CD4-positive, alpha-beta T cell (primary cell): ENCODE measurements around the gene ZNF385B. TPM values are rescaled to one million over a fixed set of nuclear protein-coding genes. Genes with fewer than 3 reads are reported as not detected.

Experiments
- ATAC-seq: fragments of 200-7000 bp; cut with Tn5 transposase; one replicate; pipeline ENCODE4 v1.10.0; 2022; ENCODE audit warnings: mild to moderate bottlenecking; ENCODE audit not compliant: poor library complexity
- CTCF ChIA-PET: fragments of 350-600 bp; sonication (Branson Sonifier 250); formaldehyde crosslinking; loops from one replicate; lab custom pipeline; 2021; ENCODE audit warnings: antibody characterized with exemption, inconsistent platforms; lab: Charles Lee
- POLR2A ChIA-PET: fragments of 350-600 bp; sonication (Branson Sonifier 250); formaldehyde crosslinking; loops from one replicate; lab custom pipeline; 2021; ENCODE audit warnings: antibody characterized with exemption, inconsistent platforms; lab: Charles Lee
- DNase-seq, 14 experiments: peaks; one replicate each; pipeline ENCODE4 v3.0.0-alpha.2; 2013 to 2020; ENCODE audit warnings: mixed read lengths in 2 of 14
- H3K27ac ChIP-seq, 2 donors: one replicate each; pipeline versions ENCODE4 v1.5.1 to v1.7.0; 2013; ENCODE audit warnings: low read length in 2 of 2, low read depth in 1 of 2, mild to moderate bottlenecking in 1 of 2
- H3K27me3 ChIP-seq, 2 experiments: 1 replicate in 1 of 2; 2 replicates in 1 of 2; pipeline versions ENCODE4 v1.6.1 to v1.7.0; 2013; ENCODE audit warnings: low read length in 2 of 2, control low read depth in 1 of 2, mild to moderate bottlenecking in 1 of 2, moderate library complexity in 1 of 2; ENCODE audit not compliant: insufficient read depth in 2 of 2, control insufficient read depth in 1 of 2
- H3K36me3 ChIP-seq: one replicate; pipeline ENCODE4 v1.6.1; 2013; ENCODE audit warnings: low read length, control low read depth; ENCODE audit not compliant: insufficient read depth
- H3K4me1 ChIP-seq: one replicate; pipeline ENCODE4 v1.6.1; 2013; ENCODE audit warnings: low read length, control low read depth; ENCODE audit not compliant: insufficient read depth
- H3K4me3 ChIP-seq: one replicate; pipeline ENCODE4 v1.5.1; 2013; ENCODE audit warnings: mild to moderate bottlenecking, low read length, moderate library complexity
- H3K9me3 ChIP-seq, 2 experiments: 1 replicate in 1 of 2; 2 replicates in 1 of 2; pipeline versions ENCODE4 v1.6.1 to v1.7.0; 2013; ENCODE audit warnings: low read length in 2 of 2, mild to moderate bottlenecking in 2 of 2, control low read depth in 1 of 2, moderate library complexity in 1 of 2; ENCODE audit not compliant: control insufficient read depth in 1 of 2, insufficient read depth in 1 of 2
- H3K27ac Mint-ChIP-seq: one replicate; pipeline ENCODE4 v1.8.0; 2020; ENCODE audit warnings: mixed read lengths
- H3K27me3 Mint-ChIP-seq: one replicate; pipeline ENCODE4 v1.8.0; 2021; ENCODE audit warnings: mixed read lengths
- H3K36me3 Mint-ChIP-seq: one replicate; pipeline ENCODE4 v1.8.0; 2021; ENCODE audit warnings: low read depth, mixed read lengths
- H3K4me1 Mint-ChIP-seq: one replicate; pipeline ENCODE4 v1.8.0; 2021; ENCODE audit warnings: low read depth, mixed read lengths
- H3K4me3 Mint-ChIP-seq: one replicate; pipeline ENCODE4 v1.8.0; 2020; ENCODE audit warnings: mild to moderate bottlenecking, mixed read lengths
- H3K9me3 Mint-ChIP-seq: one replicate; pipeline ENCODE4 v1.8.0; 2020; ENCODE audit warnings: mixed read lengths
- CTCF ChIP-seq: fragments of 200-600 bp; IDR thresholded peaks from one replicate; pipeline ENCODE4 v1.8.0; 2022; ENCODE audit warnings: antibody characterized with exemption, mild to moderate bottlenecking
- intact Hi-C, 2 experiments: fragments of 100-400 bp; cut with DNase I in 1 of 2; cut with micrococcal nuclease in 1 of 2; formaldehyde crosslinking; loops; one replicate each; pipeline versions ENCODE4 v1.15.1 to v1.9.0; 2023 to 2025; cut with DNase I, micrococcal nuclease
- total RNA-seq, 174 experiments: library from RNA in 2 of 174; stranded (reverse) in 2 of 174; gene quantifications; one replicate each; pipeline ENCODE4 v1.2.3 and lab custom pipeline; 2021 to 2026

The ZNF385B gene
- total RNA-seq, 2 experiments from 2014 or later: not detected

GRCh38 chr2:179854891-179855290 lies 6.5 kb downstream of the ZNF385B start:
- TF ChIP-seq CTCF: no peak
- Mint-ChIP-seq H3K36me3 (no peaks in the 10 kb centered on the region), H3K27ac (no peak overlapping the region), H3K4me3 (no peak overlapping the region), H3K9me3 (no peaks in the 10 kb centered on the region), H3K4me1 (no peaks in the 10 kb centered on the region), H3K27me3 (peaks cover 51% of the 10 kb centered on the region)
- no peaks in the 10 kb centered on the region for H3K4me1 ChIP-seq
- ATAC-seq: no peak
- no peaks in the 10 kb centered on the region for H3K9me3 ChIP-seq
- ChIA-PET CTCF (no interaction called here), POLR2A (no interaction called here)
- H3K27ac ChIP-seq: no peak overlapping the region
- H3K36me3 ChIP-seq: no peaks in the 10 kb centered on the region
- DNase-seq: no peak
- H3K4me3 ChIP-seq: no peak overlapping the region
- intact Hi-C loops: no loop called here
- peaks cover 11 to 26% of the 10 kb centered on the region in 2 experiments for H3K27me3 ChIP-seq

GRCh38 chr2:179853108-179853507 lies 8.3 kb downstream of the ZNF385B start:
- POLR2A ChIA-PET: no interaction called here
- Mint-ChIP-seq H3K27ac (no peak overlapping the region), H3K9me3 (no peaks in the 10 kb centered on the region), H3K27me3 (peaks cover 45% of the 10 kb centered on the region), H3K4me3 (no peak overlapping the region), H3K4me1 (no peaks in the 10 kb centered on the region), H3K36me3 (no peaks in the 10 kb centered on the region)
- intact Hi-C loops: no loop called here
- Histone ChIP-seq H3K27ac (no peak overlapping the region), H3K4me3 (no peak overlapping the region), H3K9me3 (no peaks in the 10 kb centered on the region), H3K4me1 (no peaks in the 10 kb centered on the region), H3K27me3 (peaks cover 3 to 8% of the 10 kb centered on the region in 2 experiments), H3K36me3 (no peaks in the 10 kb centered on the region)
- CTCF ChIA-PET: no interaction called here
- no peak for TF ChIP-seq CTCF
- ATAC-seq (no peak), DNase-seq (no peak)

- ChIA-PET CTCF (no interaction called here), POLR2A (no interaction called here)
- H3K4me3 ChIP-seq: no peak overlapping the region
- peaks cover 0 to 6% of the 10 kb centered on the region in 2 experiments for H3K27me3 ChIP-seq
- H3K27ac ChIP-seq: no peak overlapping the region
- H3K4me3 Mint-ChIP-seq: no peak overlapping the region
- no peak for TF ChIP-seq CTCF
- H3K9me3 ChIP-seq: no peaks in the 10 kb centered on the region
- H3K36me3 ChIP-seq: no peaks in the 10 kb centered on the region
- H3K36me3 Mint-ChIP-seq: no peaks in the 10 kb centered on the region
- ATAC-seq (no peak), DNase-seq (no peak)
- intact Hi-C loops: no loop called here
- no peak overlapping the region for H3K27ac Mint-ChIP-seq
- H3K4me1 Mint-ChIP-seq: no peaks in the 10 kb centered on the region
- peaks cover 28% of the 10 kb centered on the region for H3K27me3 Mint-ChIP-seq
- H3K9me3 Mint-ChIP-seq: no peaks in the 10 kb centered on the region
- H3K4me1 ChIP-seq: no peaks in the 10 kb centered on the region
Observed at GRCh38 chr2:179850188-179850587, 11.2 kb downstream of the ZNF385B start.
